ENCODE results near the gene WBP2NL. TPM values are rescaled to one million over a fixed set of nuclear protein-coding genes. Genes with fewer than 3 reads are reported as not detected.

Gene WBP2NL
- polyA plus RNA-seq, 1 experiment: 0.21 TPM

GRCh38 chr22:42022162-42022847, 23.7 kb downstream of the WBP2NL start:
- ChIA-PET CTCF (no interaction called here), POLR2A (no interaction called here)
- H3K27ac ChIP-seq (ENCODE audit: low read depth, low read length): no peak overlapping the region
- no peak for TF ChIP-seq CTCF (IDR thresholded peaks at IDR 0.05; ENCODE audit: low read depth, low read length)
- H3K9me3 ChIP-seq (ENCODE audit: control insufficient read depth, insufficient read depth, low read length): no peaks in the 10 kb centered on the region
- H3K4me3 ChIP-seq (ENCODE audit: low read depth, low read length): no peak overlapping the region
- H3K27me3 ChIP-seq (ENCODE audit: control insufficient read depth, insufficient read depth, low read length): peaks cover 18% of the 10 kb centered on the region
- DNase-seq (ENCODE audit: low read depth, low spot score): no peak

GRCh38 chr22:42025421-42025820, 26.8 kb downstream of the WBP2NL start:
- ChIA-PET CTCF (no interaction called here), POLR2A (interaction anchor here (0.6 kb wide), 1 partner anchor 21 kb away, joined by 6 read pairs; no protein-coding TSS in a partner anchor)
- Histone ChIP-seq H3K27me3 (ENCODE audit: control insufficient read depth, insufficient read depth, low read length) (peaks cover 12% of the 10 kb centered on the region), H3K4me3 (ENCODE audit: low read depth, low read length) (no peak overlapping the region), H3K9me3 (ENCODE audit: control insufficient read depth, insufficient read depth, low read length) (no peaks in the 10 kb centered on the region), H3K27ac (ENCODE audit: low read depth, low read length) (no peak overlapping the region)
- no peak for TF ChIP-seq CTCF (IDR thresholded peaks at IDR 0.05; ENCODE audit: low read depth, low read length)
- no peak for DNase-seq (ENCODE audit: low read depth, low spot score)

- Histone ChIP-seq H3K4me3 (ENCODE audit: low read depth, low read length) (no peak overlapping the region), H3K27ac (ENCODE audit: low read depth, low read length) (no peak overlapping the region), H3K9me3 (ENCODE audit: control insufficient read depth, insufficient read depth, low read length) (no peaks in the 10 kb centered on the region), H3K27me3 (ENCODE audit: control insufficient read depth, insufficient read depth, low read length) (peaks cover 12% of the 10 kb centered on the region)
- CTCF ChIA-PET: no interaction called here
- POLR2A ChIA-PET: no interaction called here
- TF ChIP-seq CTCF (IDR thresholded peaks at IDR 0.05; ENCODE audit: low read depth, low read length): no peak
- DNase-seq (ENCODE audit: low read depth, low spot score): no peak
Observed at GRCh38 chr22:42026705-42027104, 28.1 kb downstream of the WBP2NL start.

GRCh38 chr22:42033263-42034181, 34.9 kb downstream of the WBP2NL start:
- no peak for TF ChIP-seq CTCF (IDR thresholded peaks at IDR 0.05; ENCODE audit: low read depth, low read length)
- DNase-seq (ENCODE audit: low read depth, low spot score): no peak
- CTCF ChIA-PET: interaction anchor here (0.6 kb wide), 1 partner anchor 440 kb away, joined by 3 read pairs; no protein-coding TSS in a partner anchor
- no peak overlapping the region for H3K27ac ChIP-seq (ENCODE audit: low read depth, low read length)
- POLR2A ChIA-PET: no interaction called here
- no peak overlapping the region for H3K4me3 ChIP-seq (ENCODE audit: low read depth, low read length)
- H3K27me3 ChIP-seq (ENCODE audit: control insufficient read depth, insufficient read depth, low read length): peaks cover 6% of the 10 kb centered on the region
- H3K9me3 ChIP-seq (ENCODE audit: control insufficient read depth, insufficient read depth, low read length): peaks cover 16% of the 10 kb centered on the region

GRCh38 chr22:42035256-42035655, 36.7 kb downstream of the WBP2NL start:
- CTCF ChIA-PET: no interaction called here

More at GRCh38 chr22:42035256-42035655, 36.7 kb downstream of the WBP2NL start:
- Histone ChIP-seq H3K27me3 (ENCODE audit: control insufficient read depth, insufficient read depth, low read length) (peaks cover 3% of the 10 kb centered on the region), H3K27ac (ENCODE audit: low read depth, low read length) (no peak overlapping the region), H3K4me3 (ENCODE audit: low read depth, low read length) (no peak overlapping the region), H3K9me3 (ENCODE audit: control insufficient read depth, insufficient read depth, low read length) (peaks cover 16% of the 10 kb centered on the region)
- no peak for DNase-seq (ENCODE audit: low read depth, low spot score)
- TF ChIP-seq CTCF (IDR thresholded peaks at IDR 0.05; ENCODE audit: low read depth, low read length): no peak
- POLR2A ChIA-PET: no interaction called here

Data from AG04450 (cell line).